Measurements from ENCODE around the gene SEMA3D. TPM values are rescaled to one million over a fixed set of nuclear protein-coding genes. Genes with fewer than 3 reads are reported as not detected.

The SEMA3D gene
- total RNA-seq, 1 experiment from 2014 or later = 1.4 TPM

DNA sequence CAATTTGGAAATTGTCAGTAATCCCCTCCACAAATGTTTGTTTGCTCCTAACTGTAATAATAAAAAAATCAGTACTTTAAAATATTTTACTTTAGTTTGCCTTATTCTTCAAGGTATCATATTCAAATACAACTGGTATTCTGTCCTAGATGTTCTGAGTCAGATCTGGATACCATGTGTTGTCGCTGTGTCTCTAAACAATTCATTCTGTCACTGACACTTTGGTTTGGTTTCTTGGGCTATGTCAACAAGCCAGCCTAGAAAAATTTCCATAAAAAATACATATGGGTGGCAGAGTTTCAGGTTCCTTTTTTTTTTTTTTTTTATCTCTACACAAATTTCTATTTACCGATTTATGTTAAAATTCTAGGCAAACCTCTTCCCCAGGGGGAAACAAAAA is 33.2 kb upstream of the SEMA3D start:
- BruUV-seq (replicated peaks) = no TSS peak
- Histone ChIP-seq H3K79me2 (ENCODE audit: insufficient read depth, low read length) (no peaks in the 10 kb centered on the region), H3K36me3 (ENCODE audit: control insufficient read depth in 1 of 2, insufficient read depth in 2 of 2, low read length in 2 of 2) (no peaks in the 10 kb centered on the region), H3K27ac (ENCODE audit: low read depth, low read length) (no peak overlapping the region), H3K4me3 (replicated peaks in 1 of 2; ENCODE audit: low read depth in 1 of 2, low read length in 2 of 2) (no peak overlapping the region), H3K9me2 (ENCODE audit: insufficient read depth) (no peaks in the 10 kb centered on the region), H3K9ac (ENCODE audit: low read length) (no peak overlapping the region), H3K4me2 (ENCODE audit: low read length) (no peak overlapping the region), H3K27me3 (ENCODE audit: insufficient read depth, low read length) (no peaks in the 10 kb centered on the region), H2AFZ (ENCODE audit: low read depth, low read length, poor library complexity, severe bottlenecking) (no peak overlapping the region), H3K4me1 (ENCODE audit: control insufficient read depth in 1 of 2, insufficient read depth in 2 of 2, low read length in 2 of 2) (no peaks in the 10 kb centered on the region), H3K9me3 (ENCODE audit: control insufficient read depth in 1 of 2, insufficient read depth in 1 of 2, low read depth in 1 of 2, low read length in 2 of 2) (no peaks in the 10 kb centered on the region), H4K20me1 (ENCODE audit: insufficient read depth) (no peaks in the 10 kb centered on the region)
- intact Hi-C loops (cut with micrococcal nuclease) = no loop called here
- RAD21 ChIA-PET (ENCODE audit: low non-redundant PET in 1 of 2, low total read pairs in 2 of 2, uncharacterized antibody in 2 of 2, unreplicated experiment in 2 of 2) = no interaction called here
- TF ChIP-seq ZBTB33 (IDR thresholded peaks at IDR 0.05; ENCODE audit: extremely low read depth, insufficient replicate concordance, low read length) (no peak), EZH2phosphoT487 (IDR thresholded peaks at IDR 0.05; ENCODE audit: borderline replicate concordance) (no peak), SRF (IDR thresholded peaks at IDR 0.05; ENCODE audit: low read depth) (no peak), JUND (IDR thresholded peaks at IDR 0.05) (no peak), CBX3 (IDR thresholded peaks at IDR 0.05; ENCODE audit: low read depth) (no peak), SP1 (IDR thresholded peaks at IDR 0.05; ENCODE audit: low read depth) (no peak), RAD21 (IDR thresholded peaks at IDR 0.05; ENCODE audit: low read depth) (no peak)
- TF ChIP-seq, protein P1, sequence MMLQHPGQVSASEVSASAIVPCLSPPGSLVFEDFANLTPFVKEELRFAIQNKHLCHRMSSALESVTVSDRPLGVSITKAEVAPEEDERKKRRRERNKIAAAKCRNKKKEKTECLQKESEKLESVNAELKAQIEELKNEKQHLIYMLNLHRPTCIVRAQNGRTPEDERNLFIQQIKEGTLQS (IDR thresholded peaks at IDR 0.05) = no peak
- TF ChIP-seq, protein P2, sequence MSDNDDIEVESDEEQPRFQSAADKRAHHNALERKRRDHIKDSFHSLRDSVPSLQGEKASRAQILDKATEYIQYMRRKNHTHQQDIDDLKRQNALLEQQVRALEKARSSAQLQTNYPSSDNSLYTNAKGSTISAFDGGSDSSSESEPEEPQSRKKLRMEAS (IDR thresholded peaks at IDR 0.05) = no peak
- CTCF ChIA-PET = no interaction called here
- DNase-seq (ENCODE audit: low read depth, low spot score) (no peak), ATAC-seq (no peak)
- POLR2A ChIA-PET = no interaction called here

DNA sequence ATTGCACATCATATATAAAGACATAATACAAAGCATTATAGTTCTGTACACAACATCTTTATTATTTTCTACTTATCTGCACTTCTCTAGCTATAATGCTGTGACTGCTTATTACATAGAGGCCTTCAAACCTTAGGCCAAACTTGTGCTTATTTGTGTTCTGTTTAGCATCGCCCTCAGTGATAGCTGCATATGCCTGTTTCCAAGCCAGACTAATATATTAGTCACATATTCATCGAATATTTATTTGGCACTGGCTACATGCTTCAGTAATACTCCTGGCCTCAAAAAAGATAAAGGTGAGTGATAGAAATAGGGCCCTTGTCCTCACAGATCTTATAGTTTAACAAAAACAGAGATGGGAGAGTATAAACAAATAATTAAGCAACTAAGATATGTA is 30.2 kb upstream of the SEMA3D start:
- Histone ChIP-seq H3K4me3 (replicated peaks in 1 of 2; ENCODE audit: low read depth in 1 of 2, low read length in 2 of 2) (no peak overlapping the region), H3K9ac (ENCODE audit: low read length) (no peak overlapping the region), H3K79me2 (ENCODE audit: insufficient read depth, low read length) (no peaks in the 10 kb centered on the region), H4K20me1 (ENCODE audit: insufficient read depth) (no peaks in the 10 kb centered on the region), H3K4me2 (ENCODE audit: low read length) (no peak overlapping the region), H3K27ac (ENCODE audit: low read depth, low read length) (no peak overlapping the region), H3K36me3 (ENCODE audit: control insufficient read depth in 1 of 2, insufficient read depth in 2 of 2, low read length in 2 of 2) (no peaks in the 10 kb centered on the region), H3K9me3 (ENCODE audit: control insufficient read depth in 1 of 2, insufficient read depth in 1 of 2, low read depth in 1 of 2, low read length in 2 of 2) (no peaks in the 10 kb centered on the region), H3K27me3 (ENCODE audit: insufficient read depth, low read length) (no peaks in the 10 kb centered on the region), H3K4me1 (ENCODE audit: control insufficient read depth in 1 of 2, insufficient read depth in 2 of 2, low read length in 2 of 2) (no peaks in the 10 kb centered on the region), H3K9me2 (ENCODE audit: insufficient read depth) (no peaks in the 10 kb centered on the region), H2AFZ (ENCODE audit: low read depth, low read length, poor library complexity, severe bottlenecking) (no peak overlapping the region)
- POLR2A ChIA-PET = no interaction called here
- ATAC-seq (no peak), DNase-seq (ENCODE audit: low read depth, low spot score) (no peak)
- RAD21 ChIA-PET (ENCODE audit: low non-redundant PET in 1 of 2, low total read pairs in 2 of 2, uncharacterized antibody in 2 of 2, unreplicated experiment in 2 of 2) = no interaction called here
- intact Hi-C loops (cut with micrococcal nuclease) = no loop called here
- CTCF ChIA-PET = no interaction called here
- TF ChIP-seq EGR1 (IDR thresholded peaks at IDR 0.05; ENCODE audit: low read depth) = no peak
- TF ChIP-seq SIN3A (IDR thresholded peaks at IDR 0.05; ENCODE audit: low read depth) = no peak
- TF ChIP-seq CBX3 (IDR thresholded peaks at IDR 0.05; ENCODE audit: low read depth) = no peak
- TF ChIP-seq EZH2phosphoT487 (IDR thresholded peaks at IDR 0.05; ENCODE audit: borderline replicate concordance) = no peak
- no peak for TF ChIP-seq EZH2 (IDR thresholded peaks at IDR 0.05)
- TF ChIP-seq FOSL1 (IDR thresholded peaks at IDR 0.05; ENCODE audit: low read depth) = no peak
- no peak for TF ChIP-seq TCF7L2 (IDR thresholded peaks at IDR 0.05; ENCODE audit: borderline replicate concordance, extremely low read depth, insufficient read depth, insufficient read length)
- BruUV-seq (replicated peaks) = no TSS peak
